Endothelial cell (in vitro differentiated cells): ENCODE data around the gene TRAF3. TPM values are rescaled to one million over a fixed set of nuclear protein-coding genes. Genes with fewer than 3 reads are reported as not detected.

Source experiments
- DNase-seq: peaks from one replicate; pipeline ENCODE4 v3.0.0; 2021; ENCODE audit warnings: low spot score
- H3K27ac Mint-ChIP-seq: one replicate; pipeline ENCODE4 v1.8.0; 2021; ENCODE audit warnings: mixed read lengths, inconsistent platforms; ENCODE audit not compliant: unreplicated experiment
- H3K27me3 Mint-ChIP-seq: one replicate; pipeline ENCODE4 v1.8.0; 2021; ENCODE audit warnings: mild to moderate bottlenecking, moderate library complexity, mixed read lengths, inconsistent platforms; ENCODE audit not compliant: unreplicated experiment
- H3K36me3 Mint-ChIP-seq: one replicate; pipeline ENCODE4 v1.8.0; 2021; ENCODE audit warnings: mild to moderate bottlenecking, low read depth, mixed read lengths, inconsistent platforms; ENCODE audit not compliant: unreplicated experiment
- H3K4me1 Mint-ChIP-seq: one replicate; pipeline ENCODE4 v1.8.0; 2021; ENCODE audit warnings: mild to moderate bottlenecking, mixed read lengths, inconsistent platforms; ENCODE audit not compliant: unreplicated experiment
- H3K4me3 Mint-ChIP-seq: one replicate; pipeline ENCODE4 v1.8.0; 2021; ENCODE audit warnings: mild to moderate bottlenecking, mixed read lengths, inconsistent platforms; ENCODE audit not compliant: unreplicated experiment
- H3K9me3 Mint-ChIP-seq: one replicate; pipeline ENCODE4 v1.8.0; 2021; ENCODE audit warnings: mixed read lengths, inconsistent platforms; ENCODE audit not compliant: unreplicated experiment
- total RNA-seq: library from RNA; stranded (reverse); fragmentation: NEBNext Ultra II Directional; extraction: Animal tissue kit (Norgen Biotek cat#: 25700); gene quantifications from one replicate; pipeline ENCODE4 v1.2.1, GENCODE V29; 2021; ENCODE audit not compliant: unreplicated experiment
- TF ChIP-seq, protein P1 (sequence below): fragments of 200-600 bp; sonication (generic); IDR thresholded peaks from one replicate; pipeline ENCODE4 v1.5.0; 2021; ENCODE audit warnings: antibody characterized with exemption; ENCODE audit not compliant: unreplicated experiment

TRAF3 gene
- total RNA-seq, 1 donor from 2014 or later, result 9.7 TPM

DNA sequence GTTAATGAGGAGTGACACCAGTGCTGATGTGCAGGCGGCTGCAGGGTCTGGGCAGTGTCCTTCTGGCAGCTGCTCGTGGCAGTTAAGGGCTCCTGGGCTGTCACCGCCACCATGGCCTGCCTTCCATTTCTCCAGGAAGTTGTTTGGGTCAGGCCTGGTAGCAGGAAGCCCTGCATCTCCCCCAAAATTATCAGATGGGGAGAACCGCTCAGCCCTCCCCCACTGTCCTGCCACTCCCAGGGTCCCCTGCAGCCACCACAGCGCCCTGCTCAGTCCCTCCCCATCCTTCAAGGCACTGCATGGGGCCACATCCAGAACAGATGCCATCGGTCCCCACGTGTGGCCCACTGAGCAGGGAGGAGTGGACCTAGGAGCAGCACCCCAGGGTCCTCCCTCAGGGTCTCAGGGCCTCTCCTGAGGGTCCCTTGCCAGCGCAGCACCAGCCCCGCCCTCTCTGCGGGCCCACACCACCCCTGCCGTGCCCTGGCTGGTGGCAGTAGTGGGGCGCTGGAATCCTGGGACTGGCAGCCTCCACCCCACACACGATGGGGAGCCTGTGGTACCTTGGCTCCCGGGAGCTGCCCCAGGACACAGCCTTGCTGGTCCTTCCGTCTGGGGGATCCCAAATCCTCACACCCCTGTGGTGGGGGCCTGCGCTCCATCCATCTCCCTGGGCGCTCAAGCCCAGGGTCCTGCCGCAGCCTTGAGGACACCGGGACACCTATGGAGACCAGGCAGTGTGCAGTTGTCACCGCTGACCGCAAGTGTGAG lies 134.9 kb downstream of the TRAF3 start:
- Mint-ChIP-seq H3K27me3 (peaks cover 13% of the 10 kb centered on the region), H3K4me3 (no peak overlapping the region), H3K36me3 (peaks cover 12% of the 10 kb centered on the region), H3K4me1 (peaks cover 1% of the 10 kb centered on the region), H3K27ac (no peak overlapping the region), H3K9me3 (no peaks in the 10 kb centered on the region)
- TF ChIP-seq, protein P1, sequence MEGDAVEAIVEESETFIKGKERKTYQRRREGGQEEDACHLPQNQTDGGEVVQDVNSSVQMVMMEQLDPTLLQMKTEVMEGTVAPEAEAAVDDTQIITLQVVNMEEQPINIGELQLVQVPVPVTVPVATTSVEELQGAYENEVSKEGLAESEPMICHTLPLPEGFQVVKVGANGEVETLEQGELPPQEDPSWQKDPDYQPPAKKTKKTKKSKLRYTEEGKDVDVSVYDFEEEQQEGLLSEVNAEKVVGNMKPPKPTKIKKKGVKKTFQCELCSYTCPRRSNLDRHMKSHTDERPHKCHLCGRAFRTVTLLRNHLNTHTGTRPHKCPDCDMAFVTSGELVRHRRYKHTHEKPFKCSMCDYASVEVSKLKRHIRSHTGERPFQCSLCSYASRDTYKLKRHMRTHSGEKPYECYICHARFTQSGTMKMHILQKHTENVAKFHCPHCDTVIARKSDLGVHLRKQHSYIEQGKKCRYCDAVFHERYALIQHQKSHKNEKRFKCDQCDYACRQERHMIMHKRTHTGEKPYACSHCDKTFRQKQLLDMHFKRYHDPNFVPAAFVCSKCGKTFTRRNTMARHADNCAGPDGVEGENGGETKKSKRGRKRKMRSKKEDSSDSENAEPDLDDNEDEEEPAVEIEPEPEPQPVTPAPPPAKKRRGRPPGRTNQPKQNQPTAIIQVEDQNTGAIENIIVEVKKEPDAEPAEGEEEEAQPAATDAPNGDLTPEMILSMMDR, result no peak
- no peak for DNase-seq

DNA sequence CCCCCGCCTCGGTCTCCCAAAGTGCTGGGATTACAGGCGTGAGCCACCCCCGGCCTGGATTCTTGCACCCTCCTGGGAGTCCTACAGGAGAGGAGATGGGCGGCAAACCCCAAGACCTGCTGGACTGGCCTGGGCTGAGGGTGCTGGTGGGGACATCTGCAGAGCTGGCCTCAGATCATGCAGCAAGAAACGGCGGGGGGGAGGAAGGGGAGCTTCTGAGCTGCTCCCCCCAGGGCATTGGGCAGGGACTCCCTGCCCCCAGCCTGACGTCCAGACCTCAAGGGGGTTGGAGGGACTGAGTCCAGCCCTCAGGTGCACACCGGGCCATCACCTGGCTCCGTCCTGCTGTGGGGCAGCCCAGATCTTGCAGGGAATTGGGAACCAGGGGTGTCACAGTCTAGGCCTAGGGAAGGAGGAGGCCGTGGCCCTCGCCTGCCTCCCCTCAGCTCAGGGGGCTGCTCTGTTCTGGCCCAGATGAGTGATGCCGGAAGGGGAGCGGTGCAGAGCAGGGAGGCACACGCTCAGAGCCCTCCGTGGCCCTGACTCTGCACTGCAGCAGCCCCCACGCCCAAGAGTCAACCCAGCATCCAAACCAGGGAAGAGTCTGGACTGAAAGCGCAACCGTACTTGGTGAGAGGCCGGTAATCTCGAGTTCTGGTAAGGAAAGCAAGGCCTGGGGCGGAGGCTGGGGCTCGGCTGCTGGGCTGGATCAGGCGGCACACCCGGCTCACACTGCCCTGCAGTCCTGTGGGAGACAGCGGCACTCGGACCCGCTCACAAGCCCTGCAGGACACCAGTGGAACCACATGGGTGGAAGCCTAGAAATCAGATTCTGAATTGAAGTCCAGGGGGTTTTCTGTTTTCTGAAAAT lies 136.3 kb downstream of the TRAF3 start:
- Mint-ChIP-seq H3K27me3 (peaks cover 10% of the 10 kb centered on the region), H3K4me1 (peaks cover 3% of the 10 kb centered on the region), H3K9me3 (no peaks in the 10 kb centered on the region), H3K27ac (no peak overlapping the region), H3K4me3 (no peak overlapping the region), H3K36me3 (peaks cover 6% of the 10 kb centered on the region)
- DNase-seq, result no peak
- TF ChIP-seq, protein P1, result no peak

DNA sequence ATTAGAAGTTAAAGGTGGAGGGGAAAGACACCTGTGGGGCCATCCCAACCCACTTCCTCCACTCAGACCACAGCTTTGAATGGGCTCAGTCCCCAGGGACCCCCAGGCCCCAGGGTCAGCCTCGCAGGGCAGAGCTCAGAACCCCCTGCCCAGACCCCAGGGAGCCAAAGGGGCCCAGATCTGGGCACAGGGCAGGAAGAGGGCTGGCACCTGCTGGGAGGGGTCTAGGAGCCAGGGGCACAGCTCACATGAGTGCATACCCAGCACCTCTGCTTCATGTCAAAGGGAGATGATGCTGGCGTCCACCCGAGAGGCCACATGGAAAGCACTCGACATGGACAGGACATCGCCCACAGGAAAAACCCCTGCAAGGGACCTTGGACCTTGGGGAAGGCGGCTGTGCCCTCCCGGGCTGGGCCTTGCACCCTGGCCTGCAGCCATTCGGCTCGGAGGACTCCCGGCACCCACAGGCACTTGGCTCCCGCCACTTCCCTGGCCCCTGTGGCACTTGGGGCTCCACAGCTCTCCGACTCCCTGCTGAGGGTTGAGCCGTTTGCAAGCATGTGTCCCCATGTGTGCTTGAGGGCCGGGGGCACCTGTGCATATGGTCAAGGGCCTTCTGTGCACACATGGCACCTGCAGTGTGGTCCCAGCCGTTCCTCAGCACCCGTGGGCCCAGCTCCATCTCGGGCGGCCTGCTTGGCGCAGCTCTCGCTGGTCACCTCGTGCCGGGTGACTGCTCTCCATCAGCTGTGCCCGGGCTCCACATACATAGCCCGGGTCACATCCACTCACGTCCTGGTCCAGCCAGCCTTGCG lies 137.4 kb downstream of the TRAF3 start:
- no peak overlapping the region for H3K4me3 Mint-ChIP-seq
- no peak overlapping the region for H3K27ac Mint-ChIP-seq
- DNase-seq, result no peak
- TF ChIP-seq, protein P1, result no peak
- peaks cover 6% of the 10 kb centered on the region for H3K36me3 Mint-ChIP-seq
- peaks cover 10% of the 10 kb centered on the region for H3K27me3 Mint-ChIP-seq
- peaks cover 3% of the 10 kb centered on the region for H3K4me1 Mint-ChIP-seq
- no peaks in the 10 kb centered on the region for H3K9me3 Mint-ChIP-seq

DNA sequence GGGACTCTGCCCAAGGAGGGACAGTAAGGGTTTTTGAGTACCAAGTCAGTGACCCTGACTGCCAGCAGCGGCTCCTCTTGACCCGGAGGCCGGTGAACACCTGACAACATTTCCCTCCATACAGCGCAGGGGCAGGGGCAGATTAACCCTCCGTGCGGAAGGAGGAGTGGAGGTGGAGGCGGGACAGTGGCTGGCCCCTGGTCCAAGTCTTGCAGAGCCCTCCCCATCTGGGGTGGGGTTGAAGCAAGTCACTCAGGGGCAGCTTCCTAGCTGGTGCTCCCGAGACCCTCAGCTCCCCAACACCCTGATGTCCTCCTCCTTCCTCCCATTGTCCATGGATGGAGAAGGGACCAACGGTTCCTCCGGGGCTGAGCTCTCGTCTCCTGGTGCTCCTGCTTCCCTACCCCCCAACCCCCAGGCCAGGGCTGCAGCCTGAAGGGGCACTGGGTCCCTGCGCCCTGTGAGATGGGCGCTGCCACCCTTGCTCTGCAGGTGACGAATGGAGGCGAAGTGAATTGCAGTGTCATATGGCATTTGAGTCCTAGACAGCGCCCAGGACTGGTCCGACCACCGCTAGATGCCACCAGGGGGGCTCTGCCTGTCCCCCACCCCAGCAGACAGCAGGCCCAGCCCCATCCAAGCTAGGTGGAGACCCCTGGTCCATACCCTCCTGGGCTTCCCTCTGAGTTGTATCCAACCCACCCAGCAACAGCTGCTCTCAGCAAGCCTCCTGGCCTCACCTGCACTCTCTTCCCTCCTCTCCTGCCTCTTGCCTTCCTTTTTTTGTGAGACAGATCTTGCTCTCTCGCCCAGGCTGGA lies 138.3 kb downstream of the TRAF3 start:
- peaks cover 8% of the 10 kb centered on the region for H3K27me3 Mint-ChIP-seq
- H3K4me1 Mint-ChIP-seq, result peaks cover 3% of the 10 kb centered on the region
- DNase-seq, result no peak
- H3K4me3 Mint-ChIP-seq, result no peak overlapping the region
- H3K36me3 Mint-ChIP-seq, result peaks cover 6% of the 10 kb centered on the region
- TF ChIP-seq, protein P1, result no peak
- no peaks in the 10 kb centered on the region for H3K9me3 Mint-ChIP-seq
- H3K27ac Mint-ChIP-seq, result no peak overlapping the region
